Kidney glomerular epithelial cell (primary cell): ENCODE results near the gene C10orf95.

Experiments
- DNase-seq: peaks from one replicate; lab custom pipeline; 2025; lab: John Stamatoyannopoulos, UW

The C10orf95 gene

GRCh38 chr10:102416283-102416682, 35.1 kb downstream of the C10orf95 start:
- DNase-seq = no peak

GRCh38 chr10:102414749-102415148, 36.6 kb downstream of the C10orf95 start:
- no peak for DNase-seq

GRCh38 chr10:102413806-102414561, 37.4 kb downstream of the C10orf95 start:
- DNase-seq = no peak

- no peak for DNase-seq
Observed at GRCh38 chr10:102413053-102413705, 38.2 kb downstream of the C10orf95 start.

GRCh38 chr10:102412293-102412692, 39.0 kb downstream of the C10orf95 start:
- DNase-seq = no peak

- no peak for DNase-seq
Observed at GRCh38 chr10:102411341-102412255, 39.7 kb downstream of the C10orf95 start.

- no peak for DNase-seq
Observed at GRCh38 chr10:102410429-102411073, 40.8 kb downstream of the C10orf95 start.

GRCh38 chr10:102409604-102410428, 41.5 kb downstream of the C10orf95 start:
- no peak for DNase-seq

- no peak for DNase-seq
Observed at GRCh38 chr10:102408728-102409603, 42.4 kb downstream of the C10orf95 start.

- no peak for DNase-seq
Observed at GRCh38 chr10:102408131-102408727, 43.1 kb downstream of the C10orf95 start.

GRCh38 chr10:102407425-102408130, 43.8 kb downstream of the C10orf95 start:
- no peak for DNase-seq

GRCh38 chr10:102406815-102407214, 44.5 kb downstream of the C10orf95 start:
- no peak for DNase-seq

GRCh38 chr10:102405632-102406031, 45.7 kb downstream of the C10orf95 start:
- no peak for DNase-seq

GRCh38 chr10:102405108-102405571, 46.2 kb downstream of the C10orf95 start:
- DNase-seq = no peak

- DNase-seq = no peak
Observed at GRCh38 chr10:102404361-102405107, 46.8 kb downstream of the C10orf95 start.

GRCh38 chr10:102403115-102403514, 48.2 kb downstream of the C10orf95 start:
- no peak for DNase-seq

- no peak for DNase-seq
Observed at GRCh38 chr10:102402512-102402896, 48.8 kb downstream of the C10orf95 start.
